NT2/D1 (cell line): ENCODE results near the gene TERT.

Experiments used
- SUZ12 ChIP-seq: IDR thresholded peaks from 2 replicates; pipeline ENCODE4 v1.6.1; 2011; ENCODE audit not compliant: insufficient read length, insufficient read depth; ENCODE audit errors: extremely low read depth
- YY1 ChIP-seq: IDR thresholded peaks from 2 replicates; pipeline ENCODE4 v1.6.1; 2011; ENCODE audit not compliant: insufficient read length, insufficient read depth

GRCh38 chr5:1209896-1210776, 84.7 kb downstream of the TERT start:
- TF ChIP-seq SUZ12 (no peak), YY1 (no peak)
